HepG2 (cell line): ENCODE results near the gene MPZ.

Experiments used
- CHD2 ChIP-seq: IDR thresholded peaks from 2 replicates; pipeline ENCODE4 v1.6.1; 2011; ENCODE audit warnings: low read depth, low read length, improper control_type of control experiment
- GTF2F1 ChIP-seq: fragments of 150-350 bp; IDR thresholded peaks from 2 replicates; pipeline ENCODE4 v1.6.1; 2014; ENCODE audit warnings: low read length
- PRMT3 ChIP-seq: sonication (generic); formaldehyde crosslinking; IDR thresholded peaks from 2 replicates; pipeline ENCODE4 v1.8.1; 2022; ENCODE audit warnings: low read depth, mild to moderate bottlenecking, moderate library complexity, missing genetic modification reagents, borderline replicate concordance
- TARDBP ChIP-seq: sonication (generic); formaldehyde crosslinking; IDR thresholded peaks from 2 replicates; pipeline ENCODE4 v1.8.0; 2022; ENCODE audit warnings: mild to moderate bottlenecking, missing genetic modification reagents

- TF ChIP-seq PRMT3 (CRISPR knock-in tag) (no peak), TARDBP (CRISPR knock-in tag) (no peak), GTF2F1 (no peak), CHD2 (no peak)
Observed at GRCh38 chr1:161330346-161330745, 20.6 kb upstream of the MPZ start.
